ENCODE data around the gene ANO4.
"Not testable (repeated sequence)": the region's sequence is repeated elsewhere in the genome, so short reads cannot be mapped to it uniquely, and the experiment has no call there.

Gene ANO4

DNA sequence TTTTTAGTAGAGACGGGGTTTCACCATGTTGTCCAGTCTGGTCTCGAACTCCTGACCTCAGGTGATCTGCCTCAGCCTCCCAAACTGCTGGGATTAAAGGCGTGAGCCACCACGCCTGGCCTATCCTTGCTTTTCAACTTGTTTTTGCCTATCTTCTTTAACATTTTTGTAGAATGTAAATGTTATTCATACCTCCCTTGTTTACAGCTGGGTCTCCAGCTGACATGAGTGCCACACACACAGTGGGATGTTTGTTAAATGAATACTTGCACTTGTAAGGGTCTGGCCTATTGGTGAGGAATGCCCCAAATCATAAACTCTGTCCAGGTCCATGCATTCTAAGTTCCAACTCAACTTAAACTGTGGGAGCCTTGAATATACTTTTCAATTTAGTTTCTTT is 176.3 kb downstream of the ANO4 start:
- no peaks in the 10 kb centered on the region for H3K4me1 Mint-ChIP-seq (ENCODE audit: low read depth)
- no peak overlapping the region for H3K27ac Mint-ChIP-seq
- no peaks in the 10 kb centered on the region for H3K9me3 Mint-ChIP-seq
- H3K4me3 Mint-ChIP-seq = no peak overlapping the region
- H3K36me3 Mint-ChIP-seq (ENCODE audit: low read depth) = no peaks in the 10 kb centered on the region
- no peaks in the 10 kb centered on the region for H3K27me3 Mint-ChIP-seq

DNA sequence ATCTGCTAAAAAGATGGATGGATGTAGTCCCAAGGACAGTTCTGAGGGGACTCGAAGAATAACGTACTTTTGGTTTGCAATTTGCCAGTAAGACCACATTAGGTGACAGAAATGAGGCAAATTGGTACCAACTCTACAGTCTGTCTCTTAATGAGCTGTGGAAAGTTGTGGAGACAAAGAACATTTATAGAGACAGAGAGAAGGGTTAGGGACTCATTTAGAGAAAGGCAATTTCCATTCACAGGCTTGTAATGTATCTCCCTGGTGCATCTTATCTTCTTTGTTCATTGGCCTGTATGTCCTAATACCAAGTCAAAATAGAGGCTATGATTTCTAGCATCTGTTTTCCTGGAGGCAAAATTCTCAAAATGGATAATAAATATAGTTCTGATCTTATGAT is 177.5 kb downstream of the ANO4 start:
- no peaks in the 10 kb centered on the region for H3K9me3 Mint-ChIP-seq
- H3K4me3 Mint-ChIP-seq = no peak overlapping the region
- H3K4me1 Mint-ChIP-seq (ENCODE audit: low read depth) = no peaks in the 10 kb centered on the region
- H3K36me3 Mint-ChIP-seq (ENCODE audit: low read depth) = no peaks in the 10 kb centered on the region
- H3K27me3 Mint-ChIP-seq = no peaks in the 10 kb centered on the region
- no peak overlapping the region for H3K27ac Mint-ChIP-seq

DNA sequence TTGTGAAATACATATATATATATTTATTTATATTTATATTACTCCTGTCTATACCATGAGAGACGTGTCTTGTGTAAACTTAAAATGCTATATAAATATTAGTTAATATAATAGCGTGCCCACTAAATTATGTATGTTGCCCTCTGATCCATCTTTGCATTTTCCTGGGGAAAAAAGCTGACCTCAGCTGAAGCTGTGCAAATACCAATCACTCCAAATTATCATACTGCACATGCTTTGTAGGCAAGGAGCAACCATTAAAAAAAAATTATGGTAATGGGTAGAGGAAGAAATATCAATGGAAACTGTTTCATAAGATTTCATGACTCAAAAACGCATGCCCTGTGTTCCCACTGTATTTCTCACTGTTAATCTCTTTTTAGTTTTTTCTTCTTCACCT is 179.8 kb downstream of the ANO4 start:
- no peaks in the 10 kb centered on the region for H3K4me1 Mint-ChIP-seq (ENCODE audit: low read depth)
- H3K9me3 Mint-ChIP-seq = peaks cover 2% of the 10 kb centered on the region
- H3K27ac Mint-ChIP-seq = no peak overlapping the region
- H3K27me3 Mint-ChIP-seq = no peaks in the 10 kb centered on the region
- no peaks in the 10 kb centered on the region for H3K36me3 Mint-ChIP-seq (ENCODE audit: low read depth)
- no peak overlapping the region for H3K4me3 Mint-ChIP-seq

DNA sequence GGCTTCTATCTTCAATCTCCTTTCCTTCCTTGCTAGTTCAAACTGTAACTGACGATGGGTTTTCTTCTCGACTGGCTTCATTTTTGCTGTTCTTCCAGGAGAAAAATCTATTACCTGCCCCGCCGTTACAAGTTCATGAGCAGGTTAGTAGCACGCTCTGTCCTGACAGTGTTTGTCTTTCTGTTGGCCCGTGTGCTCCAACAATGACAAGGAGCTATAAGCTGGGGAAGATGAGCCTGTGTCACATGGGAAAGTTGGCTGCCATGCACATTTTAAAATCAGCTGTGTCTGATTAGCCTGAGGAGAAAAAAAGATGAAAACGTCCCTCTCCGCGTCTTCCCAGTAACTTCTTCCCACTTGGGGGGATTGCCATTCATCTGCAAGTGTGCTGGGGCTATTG is 180.2 kb downstream of the ANO4 start:
- no peak overlapping the region for H3K4me3 Mint-ChIP-seq

DNA sequence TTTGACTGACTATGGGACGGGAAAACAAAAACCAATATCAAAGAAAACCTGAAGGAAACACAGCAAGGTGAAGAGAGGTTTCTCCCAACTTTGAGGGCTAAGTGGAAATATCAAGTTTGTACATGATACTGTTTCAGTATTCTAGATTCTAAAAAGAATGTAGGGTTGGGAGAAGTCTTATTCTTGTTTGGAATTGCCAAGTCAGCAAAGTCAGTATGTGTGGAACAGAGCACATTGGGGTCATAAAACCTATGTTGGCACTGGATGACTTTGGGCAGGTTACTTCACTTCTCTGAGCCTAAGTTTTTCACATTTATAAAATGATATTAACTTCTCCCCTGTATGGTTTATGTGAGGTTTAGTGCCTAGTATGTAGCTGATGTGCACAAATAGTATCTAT is 182.2 kb downstream of the ANO4 start:
- Mint-ChIP-seq H3K27ac (no peak overlapping the region), H3K4me1 (ENCODE audit: low read depth) (no peaks in the 10 kb centered on the region), H3K4me3 (no peak overlapping the region), H3K27me3 (no peaks in the 10 kb centered on the region), H3K36me3 (ENCODE audit: low read depth) (no peaks in the 10 kb centered on the region), H3K9me3 (peaks cover 4% of the 10 kb centered on the region)

More for the DNA sequence above, 180.2 kb downstream of the ANO4 start:
- H3K36me3 Mint-ChIP-seq (ENCODE audit: low read depth) = no peaks in the 10 kb centered on the region
- no peak overlapping the region for H3K27ac Mint-ChIP-seq
- no peaks in the 10 kb centered on the region for H3K27me3 Mint-ChIP-seq
- peaks cover 4% of the 10 kb centered on the region for H3K9me3 Mint-ChIP-seq
- H3K4me1 Mint-ChIP-seq (ENCODE audit: low read depth) = no peaks in the 10 kb centered on the region

DNA sequence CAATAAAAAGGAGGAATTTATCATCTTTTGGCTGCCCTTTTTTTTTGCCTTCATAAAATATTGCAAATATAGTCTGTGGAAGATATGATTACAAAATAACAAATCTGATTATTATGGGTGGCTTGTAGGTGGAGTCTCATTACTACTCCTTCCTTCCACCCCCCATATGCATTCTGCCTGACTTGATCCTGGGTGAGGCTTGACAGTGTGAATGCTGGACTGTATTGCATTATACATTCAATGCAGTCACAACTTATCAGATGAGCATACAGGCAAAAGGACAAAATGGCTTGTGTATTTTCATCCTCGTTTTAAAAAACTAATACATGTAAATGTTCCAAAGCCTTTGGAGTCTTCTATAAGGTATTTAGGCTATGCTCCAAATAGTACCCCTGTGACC is 186.3 kb downstream of the ANO4 start:
- Mint-ChIP-seq H3K27ac (no peak overlapping the region), H3K4me1 (ENCODE audit: low read depth) (no peaks in the 10 kb centered on the region), H3K9me3 (peaks cover 4% of the 10 kb centered on the region), H3K4me3 (no peak overlapping the region), H3K36me3 (ENCODE audit: low read depth) (no peaks in the 10 kb centered on the region), H3K27me3 (no peaks in the 10 kb centered on the region)

DNA sequence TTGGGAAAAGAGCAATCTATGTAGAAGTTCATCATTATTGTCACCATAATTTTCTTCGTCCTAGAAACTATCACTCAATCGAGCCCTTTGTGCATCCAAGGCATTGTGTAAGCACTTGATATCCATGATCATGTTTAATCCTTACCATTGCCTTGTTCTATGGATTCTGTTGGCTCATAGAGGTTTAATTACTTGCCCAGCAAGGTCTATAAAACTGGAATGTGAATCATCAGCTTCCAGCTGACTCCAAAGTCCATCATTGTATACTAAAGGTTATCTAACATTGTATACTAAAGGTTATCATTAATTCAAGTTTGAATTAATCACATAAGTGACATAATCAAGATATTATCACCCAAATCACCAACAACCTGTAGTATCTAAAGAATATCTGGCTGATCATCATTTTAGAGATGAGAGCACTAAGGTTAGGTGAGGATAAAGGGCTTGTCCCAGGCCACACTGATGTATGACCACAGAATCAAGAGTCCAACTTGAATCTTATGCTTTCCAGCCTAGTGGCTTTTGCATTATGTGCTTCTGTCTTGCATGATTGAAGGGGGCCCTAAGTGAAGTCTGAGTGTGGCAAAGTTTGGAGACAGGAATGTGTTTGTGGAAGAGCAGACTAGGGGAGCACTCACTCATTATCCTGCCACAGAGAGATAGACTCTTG is 188.1 kb downstream of the ANO4 start:
- Mint-ChIP-seq H3K9me3 (peaks cover 4% of the 10 kb centered on the region), H3K36me3 (ENCODE audit: low read depth) (no peaks in the 10 kb centered on the region), H3K27ac (no peak overlapping the region), H3K4me1 (ENCODE audit: low read depth) (no peaks in the 10 kb centered on the region), H3K4me3 (no peak overlapping the region), H3K27me3 (no peaks in the 10 kb centered on the region)

DNA sequence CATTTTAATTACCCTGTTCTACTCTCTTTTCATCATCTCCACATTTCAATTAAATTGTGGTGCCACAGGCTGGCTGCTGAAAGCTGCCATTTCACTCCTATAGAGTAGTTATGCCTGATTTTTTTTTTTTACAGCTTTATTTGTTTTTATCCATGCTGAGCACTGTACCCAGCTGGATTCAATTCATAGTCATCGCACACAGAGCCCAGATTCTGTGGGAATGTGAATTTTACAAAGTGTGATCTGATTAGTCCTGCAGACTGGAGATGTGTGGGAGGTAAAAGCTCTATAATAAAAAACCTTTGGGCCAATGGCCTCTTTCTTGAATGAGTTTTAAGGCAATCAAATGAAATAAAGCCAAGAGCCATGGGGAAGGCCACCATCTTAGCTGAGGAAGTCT is 190.2 kb downstream of the ANO4 start:
- Mint-ChIP-seq H3K4me3 (no peak overlapping the region), H3K9me3 (no peaks in the 10 kb centered on the region)

DNA sequence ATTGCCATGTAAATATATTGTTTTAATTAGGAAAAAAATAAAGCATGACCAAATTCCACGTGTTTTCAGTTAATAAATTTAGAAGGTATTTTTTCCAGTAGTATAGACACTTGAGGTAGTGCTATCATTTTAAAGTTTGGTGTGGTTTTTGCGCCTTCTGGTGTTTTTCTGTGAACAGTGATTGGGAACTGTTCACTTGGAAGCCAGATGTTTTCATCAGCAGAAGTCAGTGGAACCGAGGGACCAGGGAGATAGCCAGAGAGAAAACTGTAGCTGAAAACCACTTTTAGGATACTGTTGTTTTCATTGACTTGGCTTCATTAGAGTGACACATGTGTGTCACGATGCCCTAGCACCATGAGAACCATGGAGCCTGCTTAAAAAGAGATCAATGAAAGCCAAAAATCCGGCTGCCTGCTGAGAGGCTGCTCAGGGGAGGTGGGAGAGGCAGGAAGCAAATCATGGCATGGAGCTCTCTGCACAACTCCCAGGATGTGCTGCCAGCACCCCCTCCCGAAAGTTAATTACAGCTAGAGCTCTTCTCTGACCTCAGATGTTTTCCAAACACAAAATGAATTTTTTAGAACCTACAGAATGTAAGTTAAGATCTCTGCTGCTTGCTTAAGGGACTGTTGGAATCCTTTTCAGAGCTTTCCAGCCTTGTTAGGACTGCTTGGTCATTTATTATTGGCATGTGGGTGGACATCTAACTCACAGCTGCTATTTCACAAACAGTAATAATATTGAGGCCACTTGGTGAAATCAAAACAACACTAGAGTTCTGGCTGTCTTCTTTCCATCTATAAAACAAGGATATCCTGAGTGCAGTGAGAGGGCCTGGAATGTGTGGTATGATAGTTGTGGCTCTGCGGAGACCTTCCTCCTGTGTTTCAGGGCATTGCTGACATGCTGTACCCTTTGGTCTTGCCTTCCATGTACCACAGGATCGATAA is 192.3 kb downstream of the ANO4 start:
- Mint-ChIP-seq H3K4me3 (no peak overlapping the region), H3K4me1 (ENCODE audit: low read depth) (no peaks in the 10 kb centered on the region), H3K36me3 (ENCODE audit: low read depth) (no peaks in the 10 kb centered on the region), H3K9me3 (peaks cover 5% of the 10 kb centered on the region), H3K27me3 (no peaks in the 10 kb centered on the region), H3K27ac (no peak overlapping the region)

More for the DNA sequence above, 190.2 kb downstream of the ANO4 start:
- Mint-ChIP-seq H3K4me1 (ENCODE audit: low read depth) (no peaks in the 10 kb centered on the region), H3K36me3 (ENCODE audit: low read depth) (no peaks in the 10 kb centered on the region), H3K27ac (no peak overlapping the region), H3K27me3 (no peaks in the 10 kb centered on the region)

DNA sequence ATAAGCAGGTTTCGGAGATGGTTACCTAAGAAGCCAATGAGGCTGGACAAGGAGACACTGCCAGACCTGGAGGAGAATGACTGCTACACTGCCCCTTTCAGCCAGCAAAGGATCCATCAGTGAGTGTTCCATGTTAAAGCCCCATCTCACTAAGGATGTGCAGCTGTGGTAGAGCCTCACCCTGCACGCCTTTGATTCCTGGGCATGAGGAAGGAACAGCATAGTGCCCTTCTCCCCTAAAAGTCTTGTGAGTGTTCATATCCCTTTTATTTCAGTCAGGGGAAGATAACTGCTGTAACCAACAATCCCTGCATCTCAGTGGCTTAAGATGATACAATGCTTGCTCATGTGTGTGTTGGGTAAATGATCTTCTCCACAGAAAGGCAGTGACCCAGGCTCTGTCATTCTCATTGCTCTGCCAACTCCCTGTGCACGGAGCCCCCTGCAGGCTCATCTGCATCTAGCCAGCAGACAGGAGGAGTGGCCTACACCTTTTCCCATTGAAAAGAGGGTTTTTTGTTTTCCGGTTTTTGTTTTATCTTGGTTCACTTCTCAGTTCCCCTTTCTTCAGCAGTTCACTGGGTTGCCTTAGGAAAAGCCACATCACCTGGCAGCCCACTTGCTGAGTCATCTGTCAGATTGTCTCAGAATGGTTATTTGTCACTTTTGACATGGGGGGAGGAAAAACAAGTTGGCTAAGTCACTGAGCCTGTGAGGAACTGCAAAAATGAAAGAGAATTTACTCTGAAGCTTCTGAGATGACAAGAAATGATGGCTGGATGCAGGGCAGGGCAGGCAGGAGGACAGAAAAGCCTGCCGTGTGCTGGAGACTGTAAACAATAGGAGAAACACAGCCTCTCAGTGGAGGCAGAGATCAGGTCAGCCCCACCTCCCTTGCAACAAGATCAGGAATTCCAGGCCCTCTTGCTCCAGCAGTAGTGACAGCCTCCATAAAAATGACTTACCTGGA is 193.3 kb downstream of the ANO4 start:
- no peaks in the 10 kb centered on the region for H3K36me3 Mint-ChIP-seq (ENCODE audit: low read depth)
- no peak overlapping the region for H3K27ac Mint-ChIP-seq
- H3K4me3 Mint-ChIP-seq = no peak overlapping the region
- H3K4me1 Mint-ChIP-seq (ENCODE audit: low read depth) = no peaks in the 10 kb centered on the region
- H3K27me3 Mint-ChIP-seq = no peaks in the 10 kb centered on the region
- H3K9me3 Mint-ChIP-seq = peaks cover 5% of the 10 kb centered on the region

DNA sequence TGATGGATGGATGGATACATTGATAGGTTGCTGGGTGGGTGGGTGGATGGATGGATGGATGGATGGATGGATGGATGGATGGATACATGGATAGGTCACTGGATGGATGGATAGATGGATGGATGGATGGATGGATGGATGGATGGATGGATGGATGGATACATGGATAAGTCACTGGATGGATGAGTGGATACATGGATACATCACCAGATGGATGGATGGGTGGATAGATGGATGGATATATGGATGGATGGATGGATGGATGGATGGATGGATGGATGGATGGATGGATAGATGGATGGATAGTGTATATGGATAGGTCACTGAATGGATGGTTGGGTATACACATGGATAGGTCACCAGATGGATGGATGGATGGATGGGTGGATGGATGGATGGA is 194.9 kb downstream of the ANO4 start:
- H3K27me3 Mint-ChIP-seq; H3K9me3 Mint-ChIP-seq; H3K4me3 Mint-ChIP-seq; H3K36me3 Mint-ChIP-seq (ENCODE audit: low read depth); H3K27ac Mint-ChIP-seq; H3K4me1 Mint-ChIP-seq (ENCODE audit: low read depth): not testable (repeated sequence)

DNA sequence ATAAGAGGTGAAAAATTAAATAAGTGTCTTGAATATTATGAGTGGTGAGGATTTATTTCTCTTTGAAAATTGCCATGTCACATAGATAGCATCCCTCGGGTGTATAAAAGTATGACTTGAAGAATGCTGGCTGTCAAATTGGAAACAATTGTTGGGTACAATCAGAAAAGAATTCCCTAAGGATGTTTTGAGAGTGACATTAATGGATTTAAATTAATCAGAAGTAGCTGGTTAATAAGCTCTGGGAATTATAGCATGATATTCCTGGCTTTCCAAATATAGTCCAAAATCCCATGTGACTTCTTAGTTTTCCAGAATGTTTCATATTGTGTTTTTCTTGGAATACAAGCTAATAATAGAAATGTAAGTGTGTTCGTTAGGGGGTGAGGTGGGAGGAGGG is 196.5 kb downstream of the ANO4 start:
- Mint-ChIP-seq H3K27me3 (no peaks in the 10 kb centered on the region), H3K36me3 (ENCODE audit: low read depth) (no peaks in the 10 kb centered on the region), H3K9me3 (peaks cover 5% of the 10 kb centered on the region), H3K27ac (no peak overlapping the region), H3K4me3 (no peak overlapping the region), H3K4me1 (ENCODE audit: low read depth) (no peaks in the 10 kb centered on the region)

DNA sequence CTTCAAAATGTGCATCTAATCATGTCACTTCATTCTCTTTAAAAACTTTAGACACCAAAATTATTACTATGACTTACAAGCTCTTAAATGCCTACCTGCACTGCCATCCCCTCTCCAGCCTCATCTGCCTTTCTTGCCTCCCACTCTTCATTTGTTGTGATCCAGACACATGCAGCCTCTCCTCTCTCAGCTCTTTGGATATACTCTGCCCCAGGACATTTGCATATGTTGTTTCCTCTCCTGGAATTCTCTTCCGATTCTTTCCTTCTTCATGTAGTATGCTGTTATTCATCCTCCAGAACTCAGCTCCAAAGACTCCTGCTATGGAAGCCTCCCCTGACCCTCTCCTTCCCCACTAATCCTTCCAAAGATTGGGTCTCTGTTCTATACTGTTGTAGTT is 197.6 kb downstream of the ANO4 start:
- no peak overlapping the region for H3K27ac Mint-ChIP-seq
- no peak overlapping the region for H3K4me3 Mint-ChIP-seq
- H3K4me1 Mint-ChIP-seq (ENCODE audit: low read depth) = no peaks in the 10 kb centered on the region
- H3K9me3 Mint-ChIP-seq = peaks cover 5% of the 10 kb centered on the region
- no peaks in the 10 kb centered on the region for H3K36me3 Mint-ChIP-seq (ENCODE audit: low read depth)
- H3K27me3 Mint-ChIP-seq = no peaks in the 10 kb centered on the region

DNA sequence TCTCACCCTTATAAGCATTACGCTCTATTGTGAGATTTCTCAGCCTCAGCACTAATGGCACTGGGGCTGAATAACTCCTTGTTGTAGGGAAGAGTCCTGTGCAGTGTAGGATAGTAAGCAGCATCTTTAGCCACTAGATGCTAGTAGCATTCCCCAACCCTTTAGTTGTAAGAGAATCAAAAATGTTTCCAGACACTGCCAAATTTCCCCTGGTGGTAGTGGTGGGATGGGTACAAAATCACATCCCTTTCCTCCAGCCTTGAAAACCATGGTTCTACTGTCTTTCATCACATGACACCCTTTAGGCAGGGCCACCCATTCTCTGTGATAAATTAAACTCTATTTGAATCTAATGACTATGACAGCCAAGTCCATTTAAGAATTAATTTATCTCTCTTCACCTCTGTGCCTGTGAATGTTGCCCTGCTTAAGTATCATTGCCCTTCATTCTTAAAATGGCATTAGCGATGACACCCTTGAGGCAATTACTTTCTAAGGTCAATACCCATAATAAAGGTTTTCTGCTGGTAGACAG is 199.4 kb downstream of the ANO4 start:
- Mint-ChIP-seq H3K9me3 (peaks cover 8% of the 10 kb centered on the region), H3K36me3 (ENCODE audit: low read depth) (no peaks in the 10 kb centered on the region), H3K4me3 (no peak overlapping the region), H3K27ac (no peak overlapping the region), H3K27me3 (no peaks in the 10 kb centered on the region), H3K4me1 (ENCODE audit: low read depth) (no peaks in the 10 kb centered on the region)

Measured in stimulated activated naive CD8-positive, alpha-beta T cell treated with anti-CD3 and anti-CD28 coated beads, Interleukin-15, Interleukin-2, amounts not matched to agents 100 ng/mL and 50 ng/mL, for 24 hours (primary cell).